Endodermal cell (in vitro differentiated cells): ENCODE measurements around the gene C1orf21. TPM values are rescaled to one million over a fixed set of nuclear protein-coding genes. Genes with fewer than 3 reads are reported as not detected.

Source experiments
- DNase-seq: peaks from one replicate; pipeline ENCODE4 v3.0.0-alpha.2; 2017
- H3K27ac ChIP-seq: 2 replicates; pipeline ENCODE4 v1.5.1; 2013; ENCODE audit warnings: mild to moderate bottlenecking, low read depth, low read length, moderate library complexity
- H3K27me3 ChIP-seq: 2 replicates; pipeline ENCODE4 v1.6.1; 2013; ENCODE audit warnings: mild to moderate bottlenecking, low read length, moderate library complexity; ENCODE audit not compliant: insufficient read depth, control insufficient read depth, poor library complexity, severe bottlenecking
- H3K36me3 ChIP-seq: 2 replicates; pipeline ENCODE4 v1.7.0; 2013; ENCODE audit warnings: mild to moderate bottlenecking, low read length, moderate library complexity; ENCODE audit not compliant: control insufficient read depth, insufficient read depth
- H3K4me1 ChIP-seq: one replicate; pipeline ENCODE4 v1.7.0; 2013; ENCODE audit warnings: low read length; ENCODE audit not compliant: control insufficient read depth, insufficient read depth
- H3K4me3 ChIP-seq: 2 replicates; pipeline ENCODE4 v1.5.1; 2013; ENCODE audit warnings: mild to moderate bottlenecking, low read length, moderate library complexity
- H3K9ac ChIP-seq: 2 replicates; pipeline ENCODE4 v1.6.1; 2013; ENCODE audit warnings: mild to moderate bottlenecking, low read length, moderate library complexity; ENCODE audit not compliant: poor library complexity, severe bottlenecking; ENCODE audit errors: extremely low read depth
- H3K9me3 ChIP-seq: 2 replicates; pipeline ENCODE4 v1.6.1; 2013; ENCODE audit warnings: mild to moderate bottlenecking, low read length, moderate library complexity; ENCODE audit not compliant: control insufficient read depth
- H3K27ac Mint-ChIP-seq: 2 replicates; pipeline ENCODE4 v1.8.0; 2020; ENCODE audit warnings: mixed read lengths
- H3K27me3 Mint-ChIP-seq: 2 replicates; pipeline ENCODE4 v1.8.0; 2021; ENCODE audit warnings: mild to moderate bottlenecking, mixed read lengths; ENCODE audit not compliant: insufficient read depth
- H3K36me3 Mint-ChIP-seq: 2 replicates; pipeline ENCODE4 v1.8.0; 2020; ENCODE audit warnings: low read depth, mixed read lengths
- H3K4me1 Mint-ChIP-seq: 2 replicates; pipeline ENCODE4 v1.8.0; 2020; ENCODE audit warnings: mixed read lengths
- H3K4me3 Mint-ChIP-seq: 2 replicates; pipeline ENCODE4 v1.8.0; 2020; ENCODE audit warnings: mild to moderate bottlenecking, moderate library complexity, mixed read lengths
- H3K9me3 Mint-ChIP-seq: 2 replicates; pipeline ENCODE4 v1.8.0; 2020; ENCODE audit warnings: mild to moderate bottlenecking, mixed read lengths
- CTCF ChIP-seq: fragments of 200-600 bp; sonication (generic); conservative IDR thresholded peaks from 2 replicates; pipeline ENCODE4 v1.5.0; 2021; ENCODE audit warnings: antibody characterized with exemption, mild to moderate bottlenecking
- WGBS, 2 experiments: methylation state at CpG; one replicate each; pipeline versions ENCODE4 v1.1.5 to v1.1.7; 2013; ENCODE audit warnings: missing lambda C conversion rate in 2 of 2, mixed read lengths in 1 of 2; ENCODE audit not compliant: insufficient coverage in 1 of 2, insufficient read length in 1 of 2; 5-methylcytosine and 5-hydroxymethylcytosine counted together
- total RNA-seq, 2 donors: library from RNA; stranded (reverse); fragmentation: NEBNext Ultra II Directional in 1 of 2; extraction: Animal tissue kit (Norgen Biotek cat#: 25700) in 1 of 2; gene quantifications; 2 replicates in 1 of 2; 3 replicates in 1 of 2; pipeline ENCODE4 v1.2.1, GENCODE V29; 2021

C1orf21 gene
- total RNA-seq, 2 donors from 2014 or later = 9.1 to 10.2 TPM

GRCh38 chr1:184534690-184535089 lies 147.9 kb downstream of the C1orf21 start:
- Histone ChIP-seq H3K27ac (no peak overlapping the region), H3K36me3 (peaks cover 4% of the 10 kb centered on the region), H3K9ac (no peak overlapping the region), H3K4me1 (no peaks in the 10 kb centered on the region), H3K9me3 (peaks cover 18% of the 10 kb centered on the region), H3K4me3 (no peak overlapping the region), H3K27me3 (no peaks in the 10 kb centered on the region)
- WGBS, 2 experiments = 91 to 96% methylated on average over 7 of the region's 7 CpGs
- no peak overlapping the region for H3K27ac Mint-ChIP-seq
- H3K36me3 Mint-ChIP-seq = peaks cover 7% of the 10 kb centered on the region
- no peaks in the 10 kb centered on the region for H3K4me1 Mint-ChIP-seq
- no peak for DNase-seq
- TF ChIP-seq CTCF = no peak
- H3K4me3 Mint-ChIP-seq = no peak overlapping the region
- H3K9me3 Mint-ChIP-seq = peaks cover 12% of the 10 kb centered on the region
- H3K27me3 Mint-ChIP-seq = no peaks in the 10 kb centered on the region

GRCh38 chr1:184535191-184535970 lies 148.6 kb downstream of the C1orf21 start:
- H3K4me1 Mint-ChIP-seq = no peaks in the 10 kb centered on the region
- peaks cover 12% of the 10 kb centered on the region for H3K9me3 Mint-ChIP-seq
- Histone ChIP-seq H3K27me3 (no peaks in the 10 kb centered on the region), H3K27ac (no peak overlapping the region), H3K4me1 (no peaks in the 10 kb centered on the region), H3K9ac (no peak overlapping the region), H3K4me3 (no peak overlapping the region), H3K36me3 (peaks cover 4% of the 10 kb centered on the region), H3K9me3 (peaks cover 18% of the 10 kb centered on the region)
- H3K4me3 Mint-ChIP-seq = no peak overlapping the region
- no peak for DNase-seq
- no peaks in the 10 kb centered on the region for H3K27me3 Mint-ChIP-seq
- H3K36me3 Mint-ChIP-seq = peaks cover 7% of the 10 kb centered on the region
- no peak for TF ChIP-seq CTCF
- WGBS, 2 experiments = 89 to 95% methylated on average over 3 to 5 of the region's 5 CpGs
- no peak overlapping the region for H3K27ac Mint-ChIP-seq

- Mint-ChIP-seq H3K4me1 (no peaks in the 10 kb centered on the region), H3K27ac (no peak overlapping the region), H3K27me3 (no peaks in the 10 kb centered on the region), H3K9me3 (peaks cover 12% of the 10 kb centered on the region), H3K36me3 (peaks cover 7% of the 10 kb centered on the region), H3K4me3 (no peak overlapping the region)
- no peak overlapping the region for H3K4me3 ChIP-seq
- H3K9ac ChIP-seq = no peak overlapping the region
- H3K9me3 ChIP-seq = peaks cover 18% of the 10 kb centered on the region
- H3K27ac ChIP-seq = no peak overlapping the region
- 92 to 97% methylated on average over 5 to 8 of the region's 8 CpGs for WGBS, 2 experiments
- no peak for TF ChIP-seq CTCF
- DNase-seq = no peak
- no peaks in the 10 kb centered on the region for H3K27me3 ChIP-seq
- H3K36me3 ChIP-seq = peaks cover 4% of the 10 kb centered on the region
- no peaks in the 10 kb centered on the region for H3K4me1 ChIP-seq
Measured at GRCh38 chr1:184536246-184536985, 149.6 kb downstream of the C1orf21 start.
